ENCODE results near the gene DISP2. TPM values are rescaled to one million over a fixed set of nuclear protein-coding genes. Genes with fewer than 3 reads are reported as not detected.

DISP2 gene
- total and polyA plus RNA-seq, 2 experiments from 2014 or later = 1.3 to 2.2 TPM

- H4K20me1 ChIP-seq (replicated peaks; ENCODE audit: insufficient read depth) = peaks cover 10% of the 10 kb centered on the region
- H2AFZ ChIP-seq = peak within 1 kb of the TSS; percentile 59; the same call in 1 of the 2 replicates
- peak within 1 kb of the TSS; percentile 83 for H3K4me3 ChIP-seq
- peaks cover 35% of the 10 kb centered on the region for H3K27me3 Mint-ChIP-seq (ENCODE audit: insufficient read depth, low read depth, poor library complexity)
- TF ChIP-seq STAT1 (IDR thresholded peaks at IDR 0.05; ENCODE audit: unreplicated experiment) (no peak), NANOG (IDR thresholded peaks at IDR 0.05; ENCODE audit: borderline replicate concordance) (no peak), ZNF462 (CRISPR knock-in tag; IDR thresholded peaks at IDR 0.05) (no peak), CTCF (conservative IDR thresholded peaks at IDR 0.05; ENCODE audit: low read depth in 2 of 2) (peak in 1 of 2 experiments; percentile 24; a peak in 3 of 4 replicates), POLR2AphosphoS5 (IDR thresholded peaks at IDR 0.05; ENCODE audit: low read depth) (no peak; the same call in 1 of the 2 replicates), ZNF114 (CRISPR knock-in tag; IDR thresholded peaks at IDR 0.05) (no peak), REST (IDR thresholded peaks at IDR 0.05; ENCODE audit: unreplicated experiment) (no peak), ETS1 (IDR thresholded peaks at IDR 0.05) (peak; percentile 62; the same call in 1 of the 2 replicates), CREB1 (CRISPR knock-in tag; IDR thresholded peaks at IDR 0.05; ENCODE audit: low read depth) (peak; percentile 52; the same call in 1 of the 2 replicates), EZH2 (IDR thresholded peaks at IDR 0.05; ENCODE audit: low read depth, unreplicated experiment) (no peak), EZH2phosphoT487 (IDR thresholded peaks at IDR 0.05; ENCODE audit: unreplicated experiment) (no peak), ZNF331 (CRISPR knock-in tag; IDR thresholded peaks at IDR 0.05; ENCODE audit: low read depth) (no peak), JUNB (IDR thresholded peaks at IDR 0.05; ENCODE audit: unreplicated experiment) (no peak)
- peaks cover 6% of the 10 kb centered on the region; the same call in 2 of the 3 replicates for H3K36me3 Mint-ChIP-seq (ENCODE audit: low read depth)
- H3K79me2 ChIP-seq (replicated peaks; ENCODE audit: insufficient read depth) = peaks cover 21% of the 10 kb centered on the region
- peak; percentile 82 for ATAC-seq
- no peak within 1 kb of the TSS for H3K27ac ChIP-seq (ENCODE audit: low read depth)
- peak within 1 kb of the TSS; percentile 79 for H3K4me3 Mint-ChIP-seq
- peaks cover 52% of the 10 kb centered on the region for H3K4me1 ChIP-seq (ENCODE audit: insufficient read depth)
- H3K27ac Mint-ChIP-seq = no peak within 1 kb of the TSS
- no peaks in the 10 kb centered on the region; the same call in 2 of the 3 replicates for H3K9me3 Mint-ChIP-seq
- no peaks in the 10 kb centered on the region for H3K36me3 ChIP-seq (ENCODE audit: insufficient read depth)
- H3K4me1 Mint-ChIP-seq = peaks cover 58% of the 10 kb centered on the region
- peaks cover 34% of the 10 kb centered on the region for H3K27me3 ChIP-seq (ENCODE audit: insufficient read depth)
- peak; percentile 97 for DNase-seq (ENCODE audit: low spot score)
- H3K4me2 ChIP-seq = peak within 1 kb of the TSS; percentile 90
- no peaks in the 10 kb centered on the region for H3K9me2 ChIP-seq (ENCODE audit: insufficient read depth)
- H3F3A ChIP-seq (replicated peaks; ENCODE audit: low read depth) = peaks cover 16% of the 10 kb centered on the region; the same call in 1 of the 2 replicates
These were observed 34.6 kb upstream of the DISP2 start, which contains the start of gene INAFM2 for GRCh38 chr15:40323239-40323952. TSS of gene INAFM2 (plus strand) at chr15:40323692. CDS start at chr15:40324056, 364 bp downstream.

All from GM23338 (cell line).